OCI-LY1 (cell line): ENCODE data around the gene KLK7.

ENCODE experiments used
- H2AFZ ChIP-seq: fragments of 200-600 bp; sonication (generic), shearing (Covaris generic); 2 replicates; pipeline ENCODE4 v1.6.0; 2014; ENCODE audit warnings: antibody characterized with exemption, mild to moderate bottlenecking, low read length
- H3F3A ChIP-seq: fragments of 200-600 bp; sonication (generic), shearing (Covaris generic); 2 replicates; pipeline ENCODE4 v1.6.0; 2014; ENCODE audit warnings: mild to moderate bottlenecking, antibody characterized with exemption, low read length, moderate library complexity; ENCODE audit not compliant: insufficient read depth
- H3K27ac ChIP-seq: fragments of 200-600 bp; sonication (generic); 2 replicates; pipeline ENCODE4 v1.5.1; 2014; ENCODE audit warnings: low read length, mixed run types, mild to moderate bottlenecking, low read depth; ENCODE audit not compliant: poor library complexity, severe bottlenecking
- H3K27me3 ChIP-seq: fragments of 200-600 bp; sonication (generic); 2 replicates; pipeline ENCODE4 v1.6.0; 2014; ENCODE audit warnings: antibody characterized with exemption, mild to moderate bottlenecking, low read length, moderate library complexity; ENCODE audit not compliant: insufficient read depth
- H3K36me3 ChIP-seq: fragments of 200-600 bp; sonication (generic); 2 replicates; pipeline ENCODE4 v1.6.1; 2014; ENCODE audit warnings: mild to moderate bottlenecking, antibody characterized with exemption, low read length, moderate library complexity, mixed read lengths; ENCODE audit not compliant: insufficient read depth
- H3K4me1 ChIP-seq: fragments of 200-600 bp; sonication (generic); 2 replicates; pipeline ENCODE4 v1.5.1; 2014; ENCODE audit warnings: mild to moderate bottlenecking, low read length, moderate library complexity; ENCODE audit not compliant: insufficient read depth, severe bottlenecking
- H3K4me2 ChIP-seq: fragments of 200-600 bp; sonication (generic), shearing (Covaris generic); 2 replicates; pipeline ENCODE4 v1.6.1; 2014; ENCODE audit warnings: low read length
- H3K4me3 ChIP-seq: fragments of 200-600 bp; sonication (generic); 2 replicates; pipeline ENCODE4 v1.5.1; 2014; ENCODE audit warnings: low read length, low read depth, mild to moderate bottlenecking, mixed read lengths; ENCODE audit not compliant: poor library complexity, severe bottlenecking
- H3K79me2 ChIP-seq: fragments of 200-600 bp; shearing (Covaris generic); 2 replicates; pipeline ENCODE4 v1.6.1; 2016; ENCODE audit warnings: mixed run types, low read length, mixed read lengths; ENCODE audit not compliant: insufficient read depth
- H3K9ac ChIP-seq: fragments of 200-600 bp; sonication (generic), shearing (Covaris generic); 2 replicates; pipeline ENCODE4 v1.6.1; 2014; ENCODE audit warnings: mild to moderate bottlenecking, low read length, mixed read lengths
- H3K9me2 ChIP-seq: fragments of 200-600 bp; sonication (generic), shearing (Covaris generic); 2 replicates; pipeline ENCODE4 v1.6.1; 2014; ENCODE audit warnings: low read depth, mild to moderate bottlenecking, low read length, mixed read lengths
- H3K9me3 ChIP-seq: fragments of 200-600 bp; shearing (Covaris generic); 2 replicates; pipeline ENCODE4 v1.6.1; 2014; ENCODE audit warnings: low read length, mixed read lengths
- H4K20me1 ChIP-seq: fragments of 200-600 bp; sonication (generic), shearing (Covaris generic); 2 replicates; pipeline ENCODE4 v1.6.0; 2016; ENCODE audit warnings: mild to moderate bottlenecking, low read length; ENCODE audit not compliant: insufficient read depth
- EZH2 ChIP-seq: fragments of 200-600 bp; sonication (generic), shearing (Covaris generic); IDR thresholded peaks from 2 replicates; pipeline ENCODE4 v1.8.0; 2017; ENCODE audit warnings: borderline replicate concordance, mixed run types, mild to moderate bottlenecking, antibody characterized with exemption, low read length, moderate library complexity, mixed read lengths
- TF ChIP-seq, protein P1 (sequence below): fragments of 200-600 bp; sonication (generic), shearing (Covaris generic); IDR thresholded peaks from 2 replicates; pipeline ENCODE4 v1.5.1; 2017; ENCODE audit warnings: mild to moderate bottlenecking, antibody characterized with exemption, low read length, moderate library complexity, mixed read lengths

KLK7 gene

DNA sequence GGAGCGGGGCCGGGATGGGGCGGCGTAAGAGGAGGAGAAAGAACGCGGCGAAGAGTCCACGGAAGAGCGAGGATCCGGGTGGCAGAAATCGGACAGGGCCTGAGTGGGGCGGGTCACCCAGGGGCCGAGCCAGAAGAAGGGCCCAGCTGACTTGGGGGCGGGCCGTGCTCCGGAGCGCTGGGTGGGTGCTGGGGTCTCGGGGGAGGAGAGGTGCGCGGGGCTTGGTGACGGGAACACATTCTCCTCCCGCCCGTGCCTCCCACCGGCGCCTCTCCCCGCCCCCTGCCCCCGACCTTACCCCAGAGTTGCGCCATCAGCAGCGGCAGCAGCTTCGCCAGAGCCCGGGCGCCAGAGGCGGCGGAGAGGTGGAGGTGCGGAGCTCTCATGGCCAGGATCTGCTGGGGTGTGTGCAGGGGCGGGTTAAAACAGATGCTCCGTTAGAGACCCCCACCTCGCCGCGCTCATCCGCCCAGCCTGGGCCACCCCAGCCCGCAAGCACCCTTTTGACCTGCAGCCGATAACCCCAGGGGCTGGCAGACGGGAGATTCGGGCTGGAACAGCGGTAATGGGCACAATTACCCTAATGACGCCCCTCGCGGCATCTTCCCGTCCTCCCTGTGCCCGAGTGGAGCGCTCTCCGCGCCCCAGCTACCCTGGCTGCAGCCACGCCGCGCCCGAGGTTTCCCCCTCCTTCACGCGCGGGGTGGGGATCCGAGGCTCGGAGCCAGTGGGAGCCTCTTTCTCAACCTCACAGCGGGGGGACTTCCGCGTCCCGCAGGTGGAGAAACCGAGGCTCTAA, 35.2 kb upstream of the KLK7 start:
- TF ChIP-seq EZH2: no peak
- TF ChIP-seq, protein P1, sequence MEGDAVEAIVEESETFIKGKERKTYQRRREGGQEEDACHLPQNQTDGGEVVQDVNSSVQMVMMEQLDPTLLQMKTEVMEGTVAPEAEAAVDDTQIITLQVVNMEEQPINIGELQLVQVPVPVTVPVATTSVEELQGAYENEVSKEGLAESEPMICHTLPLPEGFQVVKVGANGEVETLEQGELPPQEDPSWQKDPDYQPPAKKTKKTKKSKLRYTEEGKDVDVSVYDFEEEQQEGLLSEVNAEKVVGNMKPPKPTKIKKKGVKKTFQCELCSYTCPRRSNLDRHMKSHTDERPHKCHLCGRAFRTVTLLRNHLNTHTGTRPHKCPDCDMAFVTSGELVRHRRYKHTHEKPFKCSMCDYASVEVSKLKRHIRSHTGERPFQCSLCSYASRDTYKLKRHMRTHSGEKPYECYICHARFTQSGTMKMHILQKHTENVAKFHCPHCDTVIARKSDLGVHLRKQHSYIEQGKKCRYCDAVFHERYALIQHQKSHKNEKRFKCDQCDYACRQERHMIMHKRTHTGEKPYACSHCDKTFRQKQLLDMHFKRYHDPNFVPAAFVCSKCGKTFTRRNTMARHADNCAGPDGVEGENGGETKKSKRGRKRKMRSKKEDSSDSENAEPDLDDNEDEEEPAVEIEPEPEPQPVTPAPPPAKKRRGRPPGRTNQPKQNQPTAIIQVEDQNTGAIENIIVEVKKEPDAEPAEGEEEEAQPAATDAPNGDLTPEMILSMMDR: no peak
- Histone ChIP-seq H3K4me2 (no peak overlapping the region), H3F3A (no peaks in the 10 kb centered on the region), H3K4me3 (no peak overlapping the region), H2AFZ (no peak overlapping the region), H3K27me3 (no peaks in the 10 kb centered on the region), H3K79me2 (no peaks in the 10 kb centered on the region), H3K36me3 (no peaks in the 10 kb centered on the region), H3K4me1 (no peaks in the 10 kb centered on the region), H3K9me2 (no peaks in the 10 kb centered on the region), H3K9ac (no peak overlapping the region), H3K27ac (no peak overlapping the region), H3K9me3 (no peaks in the 10 kb centered on the region), H4K20me1 (no peaks in the 10 kb centered on the region)

GRCh38 chr19:51016798-51017683, 33.3 kb upstream of the KLK7 start:
- TF ChIP-seq, protein P1: peak; percentile 53
- TF ChIP-seq EZH2: no peak
- Histone ChIP-seq H3K9me3 (no peaks in the 10 kb centered on the region), H3K9me2 (no peaks in the 10 kb centered on the region), H3K9ac (no peak overlapping the region), H3K4me2 (no peak overlapping the region), H3F3A (no peaks in the 10 kb centered on the region), H3K4me3 (no peak overlapping the region), H3K27me3 (no peaks in the 10 kb centered on the region), H4K20me1 (no peaks in the 10 kb centered on the region), H3K27ac (no peak overlapping the region), H3K4me1 (no peaks in the 10 kb centered on the region), H3K79me2 (no peaks in the 10 kb centered on the region), H3K36me3 (no peaks in the 10 kb centered on the region), H2AFZ (no peak overlapping the region)

DNA sequence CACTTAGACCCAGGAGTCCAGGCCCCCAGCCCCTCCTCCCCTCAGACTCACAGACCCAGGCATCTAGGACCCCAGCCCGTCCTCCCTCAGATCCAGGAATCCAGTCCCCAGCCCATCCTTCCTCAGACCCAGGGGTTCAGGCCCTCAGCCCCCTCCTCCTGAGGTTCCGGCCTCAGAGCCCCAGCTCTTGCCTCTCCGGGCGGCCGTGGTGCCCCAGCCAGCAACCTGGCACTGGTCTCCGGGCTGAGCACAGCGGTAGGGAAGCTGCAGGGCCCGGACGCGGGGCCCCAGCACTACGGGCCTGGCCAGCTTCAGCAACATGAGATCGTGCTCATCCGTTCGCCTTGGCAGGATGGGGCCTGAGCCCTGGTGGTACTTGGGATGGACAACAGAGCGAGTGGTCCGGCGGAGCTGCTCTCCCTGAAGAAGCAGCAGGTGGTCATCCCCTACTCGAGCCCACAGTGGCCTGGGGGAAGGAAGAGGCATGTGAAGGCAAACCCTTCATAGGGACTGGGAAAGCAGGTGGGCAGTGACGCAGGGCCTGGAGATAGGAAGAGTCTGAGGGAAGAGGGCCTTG, 32.1 kb upstream of the KLK7 start:
- no peaks in the 10 kb centered on the region for H3K9me2 ChIP-seq
- no peak overlapping the region for H3K9ac ChIP-seq
- no peak for TF ChIP-seq EZH2
- TF ChIP-seq, protein P1: no peak
- no peaks in the 10 kb centered on the region for H3K27me3 ChIP-seq
- no peaks in the 10 kb centered on the region for H3K36me3 ChIP-seq
- no peak overlapping the region for H3K4me2 ChIP-seq
- H3K79me2 ChIP-seq: no peaks in the 10 kb centered on the region
- H3K4me1 ChIP-seq: no peaks in the 10 kb centered on the region
- H2AFZ ChIP-seq: no peak overlapping the region
- no peaks in the 10 kb centered on the region for H3F3A ChIP-seq
- no peaks in the 10 kb centered on the region for H3K9me3 ChIP-seq
- H3K4me3 ChIP-seq: no peak overlapping the region
- no peak overlapping the region for H3K27ac ChIP-seq
- H4K20me1 ChIP-seq: no peaks in the 10 kb centered on the region
